HG02870 (cell line): ENCODE data around the gene NPC1L1.

Source experiments
- ATAC-seq: cut with Tn5 transposase; IDR thresholded peaks from one replicate; pipeline ENCODE4 v1.9.1; 2021; ENCODE audit warnings: mild to moderate bottlenecking, moderate library complexity; ENCODE audit not compliant: unreplicated experiment

Gene NPC1L1

GRCh38 chr7:44541028-44541869 is at the start of gene NPC1L1:
Gene NPC1L1 (minus strand): TSS chr7:44541330. CDS start chr7:44541259, 71 bp downstream.
- no peak for ATAC-seq

GRCh38 chr7:44590910-44591309 is 49.8 kb upstream of the NPC1L1 start:
- ATAC-seq = no peak

GRCh38 chr7:44587843-44588711 is 46.9 kb upstream of the NPC1L1 start:
- no peak for ATAC-seq

- no peak for ATAC-seq
These were observed 42.2 kb upstream of the NPC1L1 start for GRCh38 chr7:44583146-44583865.

- peak; percentile 89 for ATAC-seq
These were observed 40.9 kb upstream of the NPC1L1 start, which contains the start of gene TMED4 for GRCh38 chr7:44581879-44582603. Gene TMED4 (minus strand): TSS chr7:44582231. CDS start chr7:44582206, 25 bp downstream.

GRCh38 chr7:44580945-44581878 is 40.1 kb upstream of the NPC1L1 start:
- ATAC-seq = peak; percentile 43

GRCh38 chr7:44576228-44576627 is 35.1 kb upstream of the NPC1L1 start:
- no peak for ATAC-seq

GRCh38 chr7:44575054-44575453 is 33.9 kb upstream of the NPC1L1 start:
- no peak for ATAC-seq

GRCh38 chr7:44574287-44574872 is 33.2 kb upstream of the NPC1L1 start:
- ATAC-seq = peak; percentile 8

- peak; percentile 89 for ATAC-seq
These were observed 32.5 kb upstream of the NPC1L1 start, which contains the start of gene DDX56 for GRCh38 chr7:44573464-44574286. Gene DDX56 (minus strand): TSS chr7:44573908. CDS start chr7:44573895, 13 bp downstream.

- no peak for ATAC-seq
These were observed 31.6 kb upstream of the NPC1L1 start for GRCh38 chr7:44572771-44573170.

GRCh38 chr7:44569959-44570358 is 28.8 kb upstream of the NPC1L1 start:
- no peak for ATAC-seq

GRCh38 chr7:44568771-44569560 is 27.8 kb upstream of the NPC1L1 start:
- no peak for ATAC-seq

GRCh38 chr7:44567884-44568283 is 26.8 kb upstream of the NPC1L1 start:
- no peak for ATAC-seq

GRCh38 chr7:44566680-44567079 is 25.6 kb upstream of the NPC1L1 start:
- ATAC-seq = no peak

- peak; percentile 15 for ATAC-seq
These were observed 24.8 kb upstream of the NPC1L1 start for GRCh38 chr7:44565795-44566559.
